ENCODE results near the gene SKA1. TPM values are rescaled to one million over a fixed set of nuclear protein-coding genes. Genes with fewer than 3 reads are reported as not detected.

SKA1 gene
- total RNA-seq, 1 experiment from 2014 or later, result 20.6 TPM

GRCh38 chr18:50424877-50425690 lies 50.2 kb downstream of the SKA1 start:
- Histone ChIP-seq H3K27ac (ENCODE audit: insufficient read length, low read depth, low read length) (no peak overlapping the region), H4K5ac (ENCODE audit: insufficient read length, low read depth, low read length) (no peak overlapping the region), H4K8ac (replicated peaks; ENCODE audit: insufficient read length, low read depth, low read length) (no peak overlapping the region), H3K23me2 (ENCODE audit: insufficient read length, low read depth, low read length, poor library complexity, severe bottlenecking) (no peaks in the 10 kb centered on the region), H3K4me1 (ENCODE audit: insufficient read depth, low read length) (no peaks in the 10 kb centered on the region), H3K4me2 (ENCODE audit: insufficient read depth, insufficient read length, low read length) (no peak overlapping the region), H2AK5ac (ENCODE audit: insufficient read length, low read length) (no peak overlapping the region), H3K27me3 (ENCODE audit: insufficient read depth, low read length) (no peaks in the 10 kb centered on the region), H2BK20ac (ENCODE audit: low read depth, low read length, poor library complexity, severe bottlenecking) (no peak overlapping the region), H2BK12ac (ENCODE audit: insufficient read length, low read depth, low read length) (no peak overlapping the region), H3K23ac (ENCODE audit: insufficient read length, low read depth, low read length) (no peak overlapping the region), H3K14ac (ENCODE audit: insufficient read depth, low read length) (no peak overlapping the region), H3K18ac (ENCODE audit: insufficient read length, low read depth, low read length) (no peak overlapping the region), H4K91ac (ENCODE audit: insufficient read length, low read depth, low read length) (no peak overlapping the region), H2AFZ (ENCODE audit: low read length) (no peak overlapping the region), H3T11ph (ENCODE audit: low read length) (no peak overlapping the region), H3K56ac (ENCODE audit: insufficient read length, low read depth, low read length) (no peak overlapping the region), H3K79me2 (ENCODE audit: insufficient read depth, low read length) (no peaks in the 10 kb centered on the region), H4K20me1 (ENCODE audit: control insufficient read depth, insufficient read depth, insufficient read length) (no peaks in the 10 kb centered on the region), H3K79me1 (ENCODE audit: insufficient read depth, low read depth, low read length, poor library complexity, severe bottlenecking) (no peaks in the 10 kb centered on the region), H3K9ac (ENCODE audit: extremely low read depth, insufficient read length, low read length) (no peak overlapping the region), H2BK5ac (ENCODE audit: insufficient read length, low read length) (no peak overlapping the region), H3K9me3 (ENCODE audit: control insufficient read depth, low read depth, low read length) (peaks cover 7% of the 10 kb centered on the region), H2BK120ac (ENCODE audit: low read depth, low read length, poor library complexity, severe bottlenecking) (no peak overlapping the region), H2BK15ac (ENCODE audit: low read depth, low read length) (no peak overlapping the region), H3K4ac (ENCODE audit: low read depth, low read length) (no peak overlapping the region)
- H3K4me3 Mint-ChIP-seq, result no peak overlapping the region
- H3K27ac Mint-ChIP-seq, result no peak overlapping the region
- H3K9me3 Mint-ChIP-seq, result peaks cover 19 to 21% of the 10 kb centered on the region in 2 experiments
- no CpG with 5 or more reads among the region's 7 CpGs for WGBS (ENCODE audit: extremely low coverage, insufficient read length, low lambda C conversion rate)
- no peak for TF ChIP-seq CTCF (conservative IDR thresholded peaks at IDR 0.05)
- peaks cover 6 to 13% (median 7%) of the 10 kb centered on the region in 3 experiments for H3K36me3 Mint-ChIP-seq (ENCODE audit: insufficient read depth in 1 of 3, low read depth in 3 of 3)
- DNase-seq, result no peak
- no peaks in the 10 kb centered on the region for H3K4me1 Mint-ChIP-seq
- peaks cover 1% of the 10 kb centered on the region; the same call in 1 of the 2 replicates for H3K27me3 Mint-ChIP-seq (ENCODE audit: low read depth)
